Dedifferentiated amniotic fluid mesenchymal stem cell (primary cell): ENCODE results near the gene TMEM165.
A peak's percentile ranks its signal among the peaks of the same experiment; 100 is the strongest.

Experiments used
- DNase-seq: peaks from one replicate; pipeline ENCODE4 v3.0.0-alpha.2; 2016; ENCODE audit errors: extremely low spot score

TMEM165 gene

GRCh38 chr4:55458164-55458563 is 62.4 kb downstream of the TMEM165 start:
- peak; percentile 63 for DNase-seq

- DNase-seq, result no peak
Measured at GRCh38 chr4:55458611-55459010, 62.9 kb downstream of the TMEM165 start.

- DNase-seq, result no peak
Measured at GRCh38 chr4:55466001-55466400, 70.2 kb downstream of the TMEM165 start.

- no peak for DNase-seq
Measured at GRCh38 chr4:55468724-55469123, 73.0 kb downstream of the TMEM165 start.

GRCh38 chr4:55469979-55470378 is 74.2 kb downstream of the TMEM165 start:
- DNase-seq, result no peak
